GM18870 (cell line): ENCODE results near the gene MARVELD2.

Source experiments
- ATAC-seq: cut with Tn5 transposase; IDR thresholded peaks from one replicate; pipeline ENCODE4 v1.9.1; 2021; ENCODE audit warnings: moderate library complexity; ENCODE audit not compliant: unreplicated experiment

Gene MARVELD2

GRCh38 chr5:69491838-69492390 is 77.0 kb downstream of the MARVELD2 start:
- no peak for ATAC-seq

DNA sequence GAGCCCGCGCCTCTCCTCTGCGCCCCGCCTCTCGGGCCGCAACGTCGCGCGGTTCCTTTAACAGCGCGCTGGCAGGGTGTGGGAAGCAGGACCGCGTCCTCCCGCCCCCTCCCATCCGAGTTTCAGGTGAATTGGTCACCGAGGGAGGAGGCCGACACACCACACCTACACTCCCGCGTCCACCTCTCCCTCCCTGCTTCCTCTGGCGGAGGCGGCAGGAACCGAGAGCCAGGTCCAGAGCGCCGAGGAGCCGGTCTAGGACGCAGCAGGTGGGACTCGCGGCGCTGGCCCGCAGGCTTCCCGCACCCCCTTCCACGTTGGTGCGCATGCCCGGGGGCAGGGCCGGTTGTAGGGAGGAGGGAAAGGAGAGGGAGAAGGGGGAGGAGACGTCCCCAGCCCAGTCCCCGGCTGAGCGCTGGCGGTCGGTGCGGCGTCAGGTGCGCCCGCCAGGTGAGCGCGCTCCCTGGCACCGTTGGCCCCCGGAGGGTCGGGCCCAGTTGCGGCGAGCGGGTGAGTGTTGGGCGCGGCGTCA is 77.5 kb downstream of the MARVELD2 start, which contains the start of gene OCLN:
OCLN (plus strand) TSS at position 400 of the 532 bp plus-strand sequence. CDS start 11,455 bp downstream, outside the sequence.
- ATAC-seq: no peak

GRCh38 chr5:69492923-69493395 is 78.0 kb downstream of the MARVELD2 start:
- ATAC-seq: no peak

DNA sequence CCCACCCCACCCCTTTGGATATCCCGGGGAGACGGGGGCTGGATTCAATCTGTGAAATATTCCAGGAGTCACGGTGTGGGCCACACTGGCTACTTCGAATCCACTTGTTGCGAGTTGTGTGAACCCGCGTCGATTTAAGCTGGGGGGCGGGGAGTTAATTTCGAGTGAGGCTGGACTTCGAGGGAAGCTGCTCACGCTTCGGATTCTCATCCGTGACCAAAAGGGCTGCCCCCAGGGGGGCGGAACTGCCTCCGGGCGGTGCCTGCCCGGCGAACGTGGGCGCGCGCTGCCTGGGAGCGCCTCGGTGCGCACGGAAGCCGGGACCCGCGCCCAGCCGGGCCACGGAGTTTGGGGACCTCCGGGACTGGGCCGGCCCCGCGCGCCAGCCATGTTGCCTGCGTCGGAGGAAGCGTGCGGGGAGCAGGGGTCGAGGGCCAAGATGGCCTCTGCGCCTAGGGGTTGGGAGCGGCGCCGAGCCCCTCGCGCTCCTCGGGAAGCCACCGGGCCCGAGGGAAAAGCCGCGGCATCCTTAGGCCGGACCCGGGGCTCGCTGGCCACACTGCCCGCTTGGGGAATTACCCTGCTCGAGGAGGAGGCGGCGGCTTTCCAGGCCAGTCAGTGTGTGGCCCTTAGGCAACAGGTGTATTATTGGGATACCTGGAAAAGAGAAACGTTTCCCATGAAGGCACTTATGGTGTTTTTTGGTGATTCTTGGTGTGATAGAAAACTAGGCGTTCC is 78.6 kb downstream of the MARVELD2 start:
- ATAC-seq: no peak
